ENCODE results near the gene HBA1.
"Not testable (repeated sequence)": the region's sequence is repeated elsewhere in the genome, so short reads cannot be mapped to it uniquely, and the experiment has no call there.

HBA1 gene

GRCh38 chr16:173211-173854 is 3.1 kb upstream of the HBA1 start:
- in situ Hi-C loops (cut with MboI; ENCODE audit: low pct_unique_long_range_greater_than_20kb, low sequenced_read_pairs); DNase-seq: not testable (repeated sequence)

- in situ Hi-C loops (cut with MboI; ENCODE audit: low pct_unique_long_range_greater_than_20kb, low sequenced_read_pairs); DNase-seq: not testable (repeated sequence)
These were observed 2.3 kb upstream of the HBA1 start for GRCh38 chr16:173928-174769.

GRCh38 chr16:175011-175949 is 1.2 kb upstream of the HBA1 start:
- in situ Hi-C loops (cut with MboI; ENCODE audit: low pct_unique_long_range_greater_than_20kb, low sequenced_read_pairs), result no loop called here
- DNase-seq, result peak; percentile 50

- in situ Hi-C loops (cut with MboI; ENCODE audit: low pct_unique_long_range_greater_than_20kb, low sequenced_read_pairs); DNase-seq: not testable (repeated sequence)
These were observed 474 bp upstream of the HBA1 start for GRCh38 chr16:176006-176405.

GRCh38 chr16:177394-177822 is 928 bp downstream of the HBA1 start:
- DNase-seq, result no peak
- in situ Hi-C loops (cut with MboI; ENCODE audit: low pct_unique_long_range_greater_than_20kb, low sequenced_read_pairs), result no loop called here

- in situ Hi-C loops (cut with MboI; ENCODE audit: low pct_unique_long_range_greater_than_20kb, low sequenced_read_pairs), result no loop called here
- no peak for DNase-seq
These were observed 1.6 kb downstream of the HBA1 start for GRCh38 chr16:177981-178667.

GRCh38 chr16:178668-179015 is 2.2 kb downstream of the HBA1 start:
- no peak for DNase-seq
- in situ Hi-C loops (cut with MboI; ENCODE audit: low pct_unique_long_range_greater_than_20kb, low sequenced_read_pairs), result no loop called here

- in situ Hi-C loops (cut with MboI; ENCODE audit: low pct_unique_long_range_greater_than_20kb, low sequenced_read_pairs), result no loop called here
- DNase-seq, result no peak
These were observed 3.0 kb downstream of the HBA1 start for GRCh38 chr16:179211-180092.

GRCh38 chr16:180101-180675 is 3.7 kb downstream of the HBA1 start, which contains the start of gene HBQ1:
Gene HBQ1, plus strand, starts transcription at chr16:180459. Its CDS starts 28 bp downstream, at chr16:180487.
- in situ Hi-C loops (cut with MboI; ENCODE audit: low pct_unique_long_range_greater_than_20kb, low sequenced_read_pairs), result no loop called here
- DNase-seq, result peak; percentile 46

GRCh38 chr16:180681-181564 is 4.4 kb downstream of the HBA1 start:
- peak; percentile 89 for DNase-seq
- in situ Hi-C loops (cut with MboI; ENCODE audit: low pct_unique_long_range_greater_than_20kb, low sequenced_read_pairs), result no loop called here

GRCh38 chr16:181565-182021 is 5.1 kb downstream of the HBA1 start:
- in situ Hi-C loops (cut with MboI; ENCODE audit: low pct_unique_long_range_greater_than_20kb, low sequenced_read_pairs), result no loop called here

GRCh38 chr16:183005-183404 is 6.5 kb downstream of the HBA1 start:
- in situ Hi-C loops (cut with MboI; ENCODE audit: low pct_unique_long_range_greater_than_20kb, low sequenced_read_pairs), result no loop called here
- DNase-seq, result no peak

More at GRCh38 chr16:181565-182021, 5.1 kb downstream of the HBA1 start:
- DNase-seq, result no peak

GRCh38 chr16:185213-185612 is 8.7 kb downstream of the HBA1 start:
- in situ Hi-C loops (cut with MboI; ENCODE audit: low pct_unique_long_range_greater_than_20kb, low sequenced_read_pairs), result no loop called here
- no peak for DNase-seq

- no peak for DNase-seq
- in situ Hi-C loops (cut with MboI; ENCODE audit: low pct_unique_long_range_greater_than_20kb, low sequenced_read_pairs), result no loop called here
These were observed 9.2 kb downstream of the HBA1 start for GRCh38 chr16:185691-186090.

- DNase-seq, result no peak
These were observed 10.8 kb downstream of the HBA1 start for GRCh38 chr16:187330-187729.

GRCh38 chr16:188674-189073 is 12.2 kb downstream of the HBA1 start:
- DNase-seq, result peak; percentile 30
- in situ Hi-C loops (cut with MboI; ENCODE audit: low pct_unique_long_range_greater_than_20kb, low sequenced_read_pairs), result no loop called here

More at GRCh38 chr16:187330-187729, 10.8 kb downstream of the HBA1 start:
- in situ Hi-C loops (cut with MboI; ENCODE audit: low pct_unique_long_range_greater_than_20kb, low sequenced_read_pairs), result no loop called here
